Measurements from ENCODE around the gene CRB1.
A peak's percentile ranks its signal among the peaks of the same experiment; 100 is the strongest.

CRB1 gene

DNA sequence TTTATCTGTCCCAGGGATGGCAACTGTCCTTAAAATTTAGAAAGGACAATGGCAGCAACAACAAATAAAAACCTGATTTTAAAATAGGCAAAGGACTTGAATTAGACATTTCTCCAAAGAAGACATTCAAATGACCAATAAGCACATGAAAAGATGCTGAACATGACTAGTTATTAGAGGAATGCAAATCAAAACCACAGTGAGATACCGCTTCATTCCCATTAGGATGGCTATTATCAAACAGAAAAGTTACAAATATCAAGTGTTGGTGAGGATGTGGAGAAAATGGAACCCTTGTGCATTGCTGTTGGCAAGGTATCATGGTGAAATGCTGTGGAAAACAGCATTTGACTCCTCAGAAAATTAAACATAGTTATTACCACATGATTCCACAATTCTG, 120.7 kb downstream of the CRB1 start:
- in situ Hi-C loops (cut with HindIII; ENCODE audit: low pct_ligation_motif_present, low sequenced_read_pairs) = no loop called here
- Histone ChIP-seq H3K36me3 (replicated peaks) (no peaks in the 10 kb centered on the region), H3K4me3 (ENCODE audit: low read depth, low read length) (no peak overlapping the region), H3K27me3 (replicated peaks) (no peaks in the 10 kb centered on the region), H3K27ac (no peak overlapping the region)
- peak; percentile 8 for DNase-seq
- TF ChIP-seq, protein P1, sequence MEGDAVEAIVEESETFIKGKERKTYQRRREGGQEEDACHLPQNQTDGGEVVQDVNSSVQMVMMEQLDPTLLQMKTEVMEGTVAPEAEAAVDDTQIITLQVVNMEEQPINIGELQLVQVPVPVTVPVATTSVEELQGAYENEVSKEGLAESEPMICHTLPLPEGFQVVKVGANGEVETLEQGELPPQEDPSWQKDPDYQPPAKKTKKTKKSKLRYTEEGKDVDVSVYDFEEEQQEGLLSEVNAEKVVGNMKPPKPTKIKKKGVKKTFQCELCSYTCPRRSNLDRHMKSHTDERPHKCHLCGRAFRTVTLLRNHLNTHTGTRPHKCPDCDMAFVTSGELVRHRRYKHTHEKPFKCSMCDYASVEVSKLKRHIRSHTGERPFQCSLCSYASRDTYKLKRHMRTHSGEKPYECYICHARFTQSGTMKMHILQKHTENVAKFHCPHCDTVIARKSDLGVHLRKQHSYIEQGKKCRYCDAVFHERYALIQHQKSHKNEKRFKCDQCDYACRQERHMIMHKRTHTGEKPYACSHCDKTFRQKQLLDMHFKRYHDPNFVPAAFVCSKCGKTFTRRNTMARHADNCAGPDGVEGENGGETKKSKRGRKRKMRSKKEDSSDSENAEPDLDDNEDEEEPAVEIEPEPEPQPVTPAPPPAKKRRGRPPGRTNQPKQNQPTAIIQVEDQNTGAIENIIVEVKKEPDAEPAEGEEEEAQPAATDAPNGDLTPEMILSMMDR (IDR thresholded peaks at IDR 0.05; ENCODE audit: low read depth, low read length, missing control alignments) = no peak

DNA sequence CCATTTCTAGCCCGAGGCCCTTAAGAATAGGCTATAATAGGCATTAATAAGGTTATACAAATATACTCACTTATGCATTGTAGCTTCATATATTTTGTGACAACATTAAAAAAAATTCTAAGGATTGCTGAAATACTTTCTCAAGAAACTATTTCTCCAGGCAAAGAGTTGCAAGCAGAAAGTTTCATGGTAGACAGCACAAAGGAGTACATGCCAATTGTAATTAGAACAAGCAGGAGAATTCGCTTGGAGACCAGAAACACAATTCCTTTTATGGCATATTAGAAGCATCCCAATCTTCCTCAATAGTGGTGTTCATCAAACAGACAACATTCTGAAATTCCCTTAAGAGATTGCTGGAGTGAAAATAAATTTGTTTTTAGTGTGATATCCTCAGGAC, 122.8 kb downstream of the CRB1 start:
- no peak for DNase-seq
- Histone ChIP-seq H3K27me3 (replicated peaks) (no peaks in the 10 kb centered on the region), H3K27ac (no peak overlapping the region), H3K36me3 (replicated peaks) (no peaks in the 10 kb centered on the region), H3K4me3 (ENCODE audit: low read depth, low read length) (no peak overlapping the region)
- in situ Hi-C loops (cut with HindIII; ENCODE audit: low pct_ligation_motif_present, low sequenced_read_pairs) = no loop called here
- TF ChIP-seq, protein P1 (IDR thresholded peaks at IDR 0.05; ENCODE audit: low read depth, low read length, missing control alignments) = no peak

DNA sequence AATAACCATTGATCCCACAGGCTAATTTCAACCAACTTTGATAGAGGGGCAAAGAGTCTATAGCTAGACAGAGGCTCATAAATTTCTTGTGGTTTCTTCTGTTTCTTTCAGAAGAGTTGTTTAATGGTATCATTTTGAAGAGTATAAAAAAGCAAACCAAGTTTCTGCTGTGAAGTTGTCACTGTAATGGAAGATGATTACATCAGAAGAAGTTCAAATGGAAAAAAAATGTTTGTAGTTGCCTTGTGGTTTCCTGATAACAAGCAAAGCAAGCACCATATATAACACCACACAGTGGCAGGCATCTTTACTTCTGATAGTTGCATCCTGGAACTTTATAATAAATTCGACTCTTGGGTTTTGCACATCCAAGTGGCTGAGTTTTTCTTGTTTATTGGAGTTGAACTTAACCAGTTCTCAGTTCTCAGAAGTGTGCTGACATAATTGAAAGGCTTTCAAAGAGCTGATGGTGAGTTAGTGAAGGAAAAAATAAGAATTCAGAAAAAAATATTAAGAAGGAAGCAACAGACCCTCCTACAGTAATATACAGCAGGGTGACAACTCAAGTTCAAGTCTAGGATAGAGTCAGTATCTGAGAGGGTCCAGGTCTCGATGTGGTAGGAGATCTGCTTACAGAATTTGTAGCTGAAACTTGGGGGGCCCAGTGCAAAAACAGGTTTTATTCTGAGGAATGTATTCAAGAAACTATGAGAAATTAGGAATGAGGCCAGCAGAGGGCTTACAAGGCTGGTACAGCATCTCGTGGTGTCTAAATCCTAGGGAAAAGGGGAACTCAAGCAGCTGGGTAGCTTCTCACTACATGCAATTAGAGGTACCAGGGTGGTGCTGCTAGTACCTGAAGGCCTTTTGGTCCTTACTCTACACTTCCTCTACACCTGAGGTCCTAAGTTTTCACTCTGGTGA, 123.5 kb downstream of the CRB1 start:
- in situ Hi-C loops (cut with HindIII; ENCODE audit: low pct_ligation_motif_present, low sequenced_read_pairs) = no loop called here
- Histone ChIP-seq H3K4me3 (ENCODE audit: low read depth, low read length) (no peak overlapping the region), H3K36me3 (replicated peaks) (no peaks in the 10 kb centered on the region), H3K27ac (no peak overlapping the region), H3K27me3 (replicated peaks) (no peaks in the 10 kb centered on the region)
- no peak for DNase-seq
- TF ChIP-seq, protein P1 (IDR thresholded peaks at IDR 0.05; ENCODE audit: low read depth, low read length, missing control alignments) = peak; percentile 41

DNA sequence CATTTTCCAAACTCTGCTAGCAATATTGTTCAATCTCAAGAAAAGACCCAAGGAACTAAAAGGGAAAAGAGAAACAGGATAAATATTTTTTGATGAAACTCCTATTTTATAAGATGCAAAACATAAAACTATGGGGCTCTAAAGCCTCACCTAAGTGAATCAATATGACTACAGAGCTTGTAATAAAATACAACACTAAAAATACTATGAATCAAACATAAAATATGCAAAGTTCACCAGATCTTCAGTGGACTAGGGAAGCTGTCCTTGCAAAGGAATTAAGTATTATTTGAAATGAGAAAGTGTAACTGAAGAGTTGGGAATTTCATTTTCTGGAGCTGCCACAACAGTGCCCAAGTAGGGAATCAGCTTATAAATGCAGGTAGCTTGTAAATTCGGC, 124.5 kb downstream of the CRB1 start:
- TF ChIP-seq, protein P1 (IDR thresholded peaks at IDR 0.05; ENCODE audit: low read depth, low read length, missing control alignments) = no peak
- H3K4me3 ChIP-seq (ENCODE audit: low read depth, low read length) = no peak overlapping the region
- no peaks in the 10 kb centered on the region for H3K36me3 ChIP-seq (replicated peaks)
- in situ Hi-C loops (cut with HindIII; ENCODE audit: low pct_ligation_motif_present, low sequenced_read_pairs) = no loop called here
- no peak for DNase-seq
- no peak overlapping the region for H3K27ac ChIP-seq
- no peaks in the 10 kb centered on the region for H3K27me3 ChIP-seq (replicated peaks)

DNA sequence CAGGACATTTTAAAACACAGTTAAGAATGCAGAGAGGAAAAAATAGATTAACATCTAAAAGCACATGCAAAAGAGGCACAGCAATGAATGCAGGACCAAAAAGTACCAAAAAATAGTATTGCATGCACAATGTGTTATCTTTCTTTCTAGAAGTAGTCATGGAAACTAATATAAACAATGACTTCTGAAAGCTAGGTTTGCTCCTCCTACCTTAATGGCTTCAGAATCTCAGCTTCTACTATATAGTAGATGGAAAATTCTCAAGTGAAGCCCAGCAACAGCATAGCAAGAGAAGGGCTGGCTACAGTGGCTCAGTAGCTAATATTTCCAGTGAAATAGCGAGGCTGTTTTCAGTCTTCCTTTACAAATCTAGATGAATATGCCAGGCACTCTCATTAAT, 125.1 kb downstream of the CRB1 start:
- TF ChIP-seq, protein P1 (IDR thresholded peaks at IDR 0.05; ENCODE audit: low read depth, low read length, missing control alignments) = no peak
- no peak for DNase-seq
- in situ Hi-C loops (cut with HindIII; ENCODE audit: low pct_ligation_motif_present, low sequenced_read_pairs) = no loop called here
- Histone ChIP-seq H3K27ac (no peak overlapping the region), H3K36me3 (replicated peaks) (no peaks in the 10 kb centered on the region), H3K27me3 (replicated peaks) (no peaks in the 10 kb centered on the region), H3K4me3 (ENCODE audit: low read depth, low read length) (no peak overlapping the region)

All from brain microvascular endothelial cell (primary cell).